HG03469 (cell line): ENCODE results near the gene TBL1XR1.
"Not testable (repeated sequence)": the region's sequence is repeated elsewhere in the genome, so short reads cannot be mapped to it uniquely, and the experiment has no call there.

Source experiments
- ATAC-seq: cut with Tn5 transposase; IDR thresholded peaks from one replicate; pipeline ENCODE4 v1.9.1; 2021; ENCODE audit warnings: mild to moderate bottlenecking, moderate library complexity, moderate number of reproducible peaks; ENCODE audit not compliant: unreplicated experiment

Gene TBL1XR1

DNA sequence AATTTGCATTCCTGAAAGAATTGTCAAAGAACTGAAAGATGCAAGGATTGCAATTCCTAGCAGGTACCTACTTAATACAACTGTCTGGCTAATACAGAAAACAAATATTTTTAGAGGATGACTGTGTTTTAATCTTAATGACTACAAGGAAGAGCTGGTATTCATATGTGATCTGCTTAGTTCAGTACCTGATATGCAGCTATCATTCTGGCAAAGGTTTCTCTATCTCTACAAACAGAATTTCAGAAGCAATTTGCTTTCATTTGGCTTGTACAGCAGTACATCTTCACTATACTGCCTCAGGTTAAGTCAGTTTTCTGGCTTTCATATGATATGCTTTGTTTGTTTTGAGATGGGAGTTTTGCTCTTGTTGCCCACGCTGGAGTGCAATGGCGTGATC is 51.3 kb downstream of the TBL1XR1 start:
- ATAC-seq: no peak

GRCh38 chr3:177145381-177145780 is 51.9 kb downstream of the TBL1XR1 start:
- no peak for ATAC-seq

DNA sequence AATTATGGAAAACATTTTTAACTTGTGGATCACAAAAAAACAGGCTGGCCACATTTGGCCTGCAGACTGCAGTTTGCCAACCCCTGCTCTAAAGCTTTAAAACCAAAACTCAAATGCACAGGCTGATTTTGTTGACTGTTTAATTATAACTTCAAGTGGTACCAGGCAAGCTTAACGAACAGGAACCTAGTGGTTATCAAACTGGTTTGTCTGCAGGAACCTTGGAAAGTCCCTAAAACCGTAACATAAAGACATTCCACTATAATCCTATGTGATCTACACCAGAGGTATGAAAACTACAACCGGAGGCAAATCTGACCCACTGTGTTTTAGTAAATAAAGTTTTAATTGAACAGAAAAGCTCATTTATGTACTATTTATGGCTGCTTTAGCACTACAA is 52.4 kb downstream of the TBL1XR1 start:
- peak; percentile 56 for ATAC-seq

GRCh38 chr3:177141899-177142646 is 55.2 kb downstream of the TBL1XR1 start:
- ATAC-seq: no peak

- no peak for ATAC-seq
These were observed 55.8 kb downstream of the TBL1XR1 start for GRCh38 chr3:177141471-177141870.

DNA sequence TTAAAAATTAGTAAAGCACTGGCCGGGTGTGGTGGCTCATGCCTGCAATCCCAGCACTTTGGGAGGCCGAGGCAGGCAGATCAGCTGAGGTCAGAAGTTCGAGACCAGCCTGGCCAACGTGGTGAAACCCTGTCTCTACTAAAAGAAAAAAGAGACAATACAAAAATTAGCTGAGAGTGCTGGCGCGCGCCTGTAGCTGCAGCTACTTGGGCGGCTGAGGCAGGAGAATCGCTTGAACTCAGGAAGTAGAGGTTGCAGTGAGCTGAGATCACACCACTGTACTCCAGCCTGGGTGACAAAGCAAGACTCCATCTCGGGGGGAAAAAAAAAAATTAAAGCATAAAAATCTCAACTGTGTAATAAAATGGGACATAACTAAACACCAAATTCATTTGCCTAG is 58.1 kb downstream of the TBL1XR1 start:
- ATAC-seq: not testable (repeated sequence)

DNA sequence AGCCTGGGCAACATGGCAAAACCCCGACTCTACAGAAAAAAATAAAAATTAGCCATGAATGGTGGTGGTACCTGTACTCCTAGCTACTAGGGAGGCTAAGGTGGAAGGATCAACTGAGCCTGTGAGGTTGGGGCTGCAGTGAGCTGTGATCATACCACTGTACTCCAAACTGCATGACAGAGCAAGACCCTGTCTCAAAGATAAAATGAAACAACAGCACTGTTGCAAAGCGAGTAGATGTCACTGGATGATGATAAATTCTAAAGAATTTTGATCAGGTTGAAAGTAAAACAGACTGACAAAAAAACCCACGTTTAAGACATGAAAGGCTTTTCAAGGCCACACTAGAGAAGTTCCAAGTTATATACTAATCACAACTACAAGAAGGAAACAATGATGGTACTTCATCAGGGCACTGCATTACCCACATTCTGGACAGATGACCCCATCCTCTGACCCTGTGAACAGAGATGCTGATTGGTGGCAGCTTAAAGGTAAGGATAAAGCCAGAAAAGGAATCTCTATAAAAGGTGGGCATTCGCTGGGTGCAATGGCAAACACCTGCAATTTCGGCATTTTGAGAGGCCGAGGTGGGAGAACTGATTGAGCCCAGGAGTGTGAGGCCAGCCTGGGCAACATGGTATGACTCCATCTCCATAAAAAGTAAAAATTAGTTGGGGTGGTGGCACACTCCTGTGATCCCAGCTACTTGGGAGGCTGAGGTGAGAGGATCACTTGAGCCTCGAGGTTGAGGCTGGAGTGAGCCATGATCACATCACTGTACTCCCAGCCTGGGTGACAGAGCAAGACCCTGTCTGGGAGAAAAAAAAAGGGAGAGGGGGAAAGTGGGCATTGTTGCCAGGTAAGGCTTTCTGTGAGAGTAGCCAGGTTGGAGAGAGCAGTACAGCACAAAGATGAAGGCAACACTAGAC is 59.2 kb downstream of the TBL1XR1 start:
- no peak for ATAC-seq

GRCh38 chr3:177136741-177137140 is 60.5 kb downstream of the TBL1XR1 start:
- no peak for ATAC-seq

GRCh38 chr3:177135841-177136492 is 61.3 kb downstream of the TBL1XR1 start:
- ATAC-seq: no peak

DNA sequence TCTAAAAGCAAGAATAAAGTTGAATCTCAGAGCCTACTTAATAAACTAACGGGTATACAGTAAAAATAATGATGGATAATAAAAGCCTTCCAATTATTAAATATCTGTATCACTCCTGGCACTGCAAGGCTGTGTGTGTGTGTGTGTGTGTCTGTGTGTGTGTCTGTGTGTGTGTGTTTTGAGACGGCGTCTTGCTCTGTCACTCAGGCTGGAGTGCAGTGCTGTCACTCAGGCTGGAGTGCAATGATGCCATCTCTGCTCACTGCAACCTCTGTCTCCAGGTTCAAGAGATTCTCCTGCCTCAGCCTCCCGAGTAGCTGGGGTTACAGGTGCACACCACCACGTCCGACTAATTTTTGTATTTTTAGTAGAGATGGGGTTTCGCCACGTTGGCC is 62.5 kb downstream of the TBL1XR1 start:
- ATAC-seq: no peak

- ATAC-seq: no peak
These were observed 63.1 kb downstream of the TBL1XR1 start for GRCh38 chr3:177133860-177134815.

GRCh38 chr3:177131927-177132636 is 65.2 kb downstream of the TBL1XR1 start:
- no peak for ATAC-seq

- ATAC-seq: no peak
These were observed 70.3 kb downstream of the TBL1XR1 start for GRCh38 chr3:177127008-177127407.

DNA sequence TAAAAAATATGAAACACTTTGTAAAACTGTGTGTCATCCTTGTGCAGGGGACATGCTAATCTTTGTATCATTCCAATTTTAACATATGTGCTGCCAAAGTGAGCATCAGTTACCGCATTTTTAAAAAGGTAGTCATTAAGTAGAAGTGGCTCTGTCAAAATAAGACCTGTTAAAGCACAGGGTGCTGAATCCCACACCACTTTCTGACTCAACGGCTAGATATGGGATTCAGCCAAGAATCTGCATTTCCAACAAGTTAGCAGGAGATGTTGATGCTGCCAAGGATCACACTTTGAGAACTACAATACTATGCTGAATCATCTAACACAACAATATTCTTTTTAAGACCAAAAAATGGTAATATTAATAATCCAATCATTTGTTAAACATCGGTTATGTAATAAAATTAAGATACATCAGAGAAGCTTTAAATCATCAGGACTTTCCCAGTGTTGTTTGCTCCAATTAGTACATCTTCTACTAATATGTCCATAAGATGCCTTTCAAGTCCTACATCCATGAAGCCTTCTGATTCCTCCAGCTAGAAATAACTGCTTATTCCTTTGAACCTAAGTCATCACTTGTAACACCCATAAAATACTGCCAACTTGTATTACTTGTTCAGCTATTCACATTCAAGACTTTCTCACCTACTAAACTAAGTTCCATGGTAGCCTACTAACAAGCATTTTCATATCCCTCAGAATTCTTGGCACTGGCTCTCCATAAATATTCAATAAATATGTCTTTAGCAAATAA is 71.1 kb downstream of the TBL1XR1 start:
- no peak for ATAC-seq

DNA sequence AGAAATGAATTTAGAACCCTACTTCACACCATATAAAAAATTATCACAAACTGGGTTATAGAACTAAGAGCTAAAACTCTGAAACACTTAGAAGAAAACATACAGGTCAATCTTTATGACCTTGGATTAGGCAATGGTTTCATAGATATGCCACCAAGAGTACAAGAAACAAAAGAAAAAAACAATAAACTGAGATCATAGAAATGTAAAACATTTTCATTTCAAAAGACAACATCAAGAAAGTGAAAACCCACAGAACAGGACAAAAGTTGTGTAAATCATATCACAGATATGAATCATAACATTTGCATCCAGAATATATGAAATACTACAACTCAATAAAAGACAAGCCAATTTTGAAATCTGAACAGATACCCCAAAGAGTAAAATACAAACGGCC is 72.4 kb downstream of the TBL1XR1 start:
- no peak for ATAC-seq

GRCh38 chr3:177123822-177124221 is 73.5 kb downstream of the TBL1XR1 start:
- ATAC-seq: no peak

DNA sequence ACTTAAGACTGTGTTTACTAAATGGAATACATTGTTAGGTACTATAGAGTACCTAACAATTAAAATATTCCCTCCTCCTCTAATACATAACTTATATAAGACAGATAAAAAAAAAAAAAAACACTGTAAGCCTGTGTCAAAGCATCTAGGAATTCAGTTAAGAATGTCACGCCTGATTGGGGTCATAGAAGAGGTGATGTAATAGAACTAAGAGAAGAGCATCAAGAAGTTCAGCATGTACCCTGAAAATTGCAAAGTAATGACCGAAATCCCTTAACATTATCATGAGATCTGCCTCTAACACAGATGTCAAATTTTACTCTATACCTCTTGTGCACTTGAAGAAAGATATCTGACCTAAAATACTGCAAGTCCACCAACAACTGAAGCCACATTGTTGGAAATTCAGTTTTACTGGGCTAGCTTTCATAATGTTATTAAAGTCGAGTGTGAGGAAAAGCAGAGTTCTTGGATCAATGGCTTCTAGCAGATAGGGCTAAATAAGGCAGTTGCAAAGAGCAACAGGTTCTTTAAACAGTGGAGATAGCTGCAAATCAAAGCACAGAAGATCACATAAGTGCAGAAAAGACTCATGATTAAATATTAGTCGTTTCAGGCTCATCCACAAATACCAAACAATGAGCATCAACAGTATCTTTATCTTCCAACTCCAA is 75.0 kb downstream of the TBL1XR1 start:
- no peak for ATAC-seq

DNA sequence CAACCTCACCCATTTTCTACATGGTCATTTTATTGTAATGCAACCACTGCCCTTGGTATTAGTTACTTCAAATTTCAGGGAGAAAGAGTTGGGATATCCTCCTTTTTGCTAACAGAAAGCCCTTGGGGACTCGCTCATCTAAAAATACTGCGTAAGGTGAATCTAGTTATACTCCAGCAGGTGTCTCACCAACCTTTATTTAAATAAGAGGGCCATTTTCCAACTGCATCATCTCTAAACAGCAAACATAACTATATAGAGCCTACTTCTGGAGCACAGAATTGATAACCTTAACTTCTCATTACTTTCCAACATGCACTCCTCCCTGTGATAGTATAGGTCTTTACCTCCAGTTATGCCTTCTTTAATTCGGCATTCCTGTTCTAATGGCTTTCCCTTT is 77.5 kb downstream of the TBL1XR1 start:
- no peak for ATAC-seq
